Measurements from ENCODE around the gene PRUNE2.

PRUNE2 gene

GRCh38 chr9:76654051-76654461 is 251.9 kb downstream of the PRUNE2 start:
- no peak for DNase-seq

GRCh38 chr9:76652894-76653293 is 253.0 kb downstream of the PRUNE2 start:
- no peak for DNase-seq

- no peak for DNase-seq
These were observed 254.7 kb downstream of the PRUNE2 start for GRCh38 chr9:76651119-76651705.

GRCh38 chr9:76650692-76651091 is 255.2 kb downstream of the PRUNE2 start:
- no peak for DNase-seq

GRCh38 chr9:76649894-76650293 is 256.0 kb downstream of the PRUNE2 start:
- DNase-seq, result no peak

GRCh38 chr9:76646249-76646648 is 259.7 kb downstream of the PRUNE2 start:
- DNase-seq, result no peak

- DNase-seq, result no peak
These were observed 261.2 kb downstream of the PRUNE2 start for GRCh38 chr9:76644647-76645250.

- DNase-seq, result no peak
These were observed 261.7 kb downstream of the PRUNE2 start for GRCh38 chr9:76644171-76644570.

- no peak for DNase-seq
These were observed 262.4 kb downstream of the PRUNE2 start for GRCh38 chr9:76643399-76644117.

GRCh38 chr9:76642701-76643209 is 263.2 kb downstream of the PRUNE2 start:
- no peak for DNase-seq

GRCh38 chr9:76642074-76642473 is 263.8 kb downstream of the PRUNE2 start:
- DNase-seq, result no peak

GRCh38 chr9:76638001-76638400 is 267.9 kb downstream of the PRUNE2 start:
- no peak for DNase-seq

GRCh38 chr9:76637416-76637815 is 268.5 kb downstream of the PRUNE2 start:
- DNase-seq, result no peak

- no peak for DNase-seq
These were observed 271.4 kb downstream of the PRUNE2 start for GRCh38 chr9:76634356-76635054.

- DNase-seq, result no peak
These were observed 275.0 kb downstream of the PRUNE2 start for GRCh38 chr9:76630916-76631315.

GRCh38 chr9:76629205-76629990 is 276.5 kb downstream of the PRUNE2 start:
- DNase-seq, result no peak

- no peak for DNase-seq
These were observed 277.8 kb downstream of the PRUNE2 start for GRCh38 chr9:76628155-76628554.

GRCh38 chr9:76626980-76627379 is 278.9 kb downstream of the PRUNE2 start:
- DNase-seq, result no peak

GRCh38 chr9:76626141-76626540 is 279.8 kb downstream of the PRUNE2 start:
- no peak for DNase-seq

GRCh38 chr9:76624391-76625048 is 281.4 kb downstream of the PRUNE2 start:
- DNase-seq, result no peak

GRCh38 chr9:76620996-76621395 is 284.9 kb downstream of the PRUNE2 start:
- DNase-seq, result no peak

GRCh38 chr9:76620581-76620980 is 285.3 kb downstream of the PRUNE2 start:
- no peak for DNase-seq
